ENCODE results near the gene RIMBP2.

- TF ChIP-seq POLR2AphosphoS5 (IDR thresholded peaks at IDR 0.05; ENCODE audit: low read depth, low read length), result no peak
- TF ChIP-seq REST (IDR thresholded peaks at IDR 0.05; ENCODE audit: insufficient read depth in 1 of 2, low read depth in 2 of 2, low read length in 2 of 2), result no peak
- TF ChIP-seq TAF1 (IDR thresholded peaks at IDR 0.05; ENCODE audit: borderline replicate concordance, insufficient read depth, low read length), result no peak
- TF ChIP-seq FOXP2 (optimal IDR thresholded peaks at IDR 0.05; ENCODE audit: borderline replicate concordance, extremely low read depth, extremely low read length, insufficient read depth), result no peak
- TF ChIP-seq SIN3A (IDR thresholded peaks at IDR 0.05; ENCODE audit: borderline replicate concordance, insufficient read depth, low read length), result no peak
Measured at GRCh38 chr12:130621696-130622298, 94.3 kb downstream of the RIMBP2 start.

All from PFSK-1 (cell line).